SK-N-SH treated with all-trans-retinoic acid at 6 μM for 48 hours (cell line): Measurements from ENCODE around the gene MRGPRX1.

Experiments used
- ATAC-seq: fragments of 200-7000 bp; cut with Tn5 transposase; 3 replicates; pipeline ENCODE4 v1.9.1; 2020; ENCODE audit warnings: mild to moderate bottlenecking, moderate library complexity
- ARNTL ChIP-seq: fragments of 450-650 bp; formaldehyde crosslinking; IDR thresholded peaks from 2 replicates; pipeline ENCODE4 v1.5.0; 2020; ENCODE audit warnings: low read depth, mild to moderate bottlenecking, moderate library complexity, borderline replicate concordance
- BACH2 ChIP-seq: fragments of 250-450 bp; sonication (Bioruptor Pico); IDR thresholded peaks from 2 replicates; pipeline ENCODE4 v1.9.0; 2021; ENCODE audit warnings: mild to moderate bottlenecking, borderline replicate concordance
- CREB5 ChIP-seq: fragments of 250-450 bp; sonication (Bioruptor Pico); IDR thresholded peaks from 2 replicates; pipeline ENCODE4 v1.5.1; 2020; ENCODE audit warnings: low read depth, mild to moderate bottlenecking, moderate library complexity
- CSDC2 ChIP-seq: fragments of 250-450 bp; sonication (Bioruptor Pico); IDR thresholded peaks from 2 replicates; pipeline ENCODE4 v1.5.0; 2020; ENCODE audit warnings: mild to moderate bottlenecking, moderate library complexity
- ESRRG ChIP-seq: fragments of 250-450 bp; sonication (Bioruptor Pico); IDR thresholded peaks from 2 replicates; pipeline ENCODE4 v1.6.1; 2021; ENCODE audit warnings: mild to moderate bottlenecking
- GLIS3 ChIP-seq: fragments of 250-450 bp; sonication (Bioruptor Pico); IDR thresholded peaks from 2 replicates; pipeline ENCODE4 v1.5.0; 2020; ENCODE audit warnings: mild to moderate bottlenecking, moderate library complexity
- ISL1 ChIP-seq: fragments of 250-450 bp; sonication (Bioruptor Pico); IDR thresholded peaks from 2 replicates; pipeline ENCODE4 v2.1.2; 2022; ENCODE audit warnings: mild to moderate bottlenecking, moderate library complexity
- PPARA ChIP-seq: fragments of 250-450 bp; sonication (Bioruptor Pico); IDR thresholded peaks from 2 replicates; pipeline ENCODE4 v1.5.0; 2020; ENCODE audit warnings: mild to moderate bottlenecking, borderline replicate concordance
- SNAI2 ChIP-seq: fragments of 250-450 bp; sonication (Bioruptor Pico); IDR thresholded peaks from 2 replicates; pipeline ENCODE4 v1.5.0; 2020; ENCODE audit warnings: mild to moderate bottlenecking, moderate library complexity
- TCF4 ChIP-seq: fragments of 250-450 bp; sonication (Bioruptor Pico); IDR thresholded peaks from 2 replicates; pipeline ENCODE4 v1.8.0; 2021; ENCODE audit warnings: mild to moderate bottlenecking, moderate library complexity, borderline replicate concordance
- TOX ChIP-seq: fragments of 250-450 bp; sonication (Bioruptor Pico); IDR thresholded peaks from 2 replicates; pipeline ENCODE4 v1.8.0; 2021; ENCODE audit warnings: mild to moderate bottlenecking, moderate library complexity, borderline replicate concordance
- TSHZ2 ChIP-seq: fragments of 250-450 bp; sonication (Bioruptor Pico); IDR thresholded peaks from 2 replicates; pipeline ENCODE4 v1.5.0; 2020; ENCODE audit warnings: mild to moderate bottlenecking, moderate library complexity
- ZC3H10 ChIP-seq: fragments of 250-450 bp; sonication (Bioruptor Pico); IDR thresholded peaks from 2 replicates; pipeline ENCODE4 v1.5.1; 2021; ENCODE audit warnings: mild to moderate bottlenecking, moderate library complexity
- ZFP3 ChIP-seq: fragments of 250-450 bp; sonication (Bioruptor Pico); IDR thresholded peaks from 2 replicates; pipeline ENCODE4 v1.5.0; 2020; ENCODE audit warnings: mild to moderate bottlenecking, moderate library complexity
- ZFP30 ChIP-seq: fragments of 450-650 bp; formaldehyde crosslinking; IDR thresholded peaks from 2 replicates; pipeline ENCODE4 v1.5.0; 2022; ENCODE audit warnings: mild to moderate bottlenecking, moderate library complexity
- ZNF565 ChIP-seq: fragments of 450-650 bp; formaldehyde crosslinking; conservative IDR thresholded peaks from 2 replicates; pipeline ENCODE4 v1.5.0; 2020; ENCODE audit warnings: low read depth, mild to moderate bottlenecking, moderate library complexity
- ZNF70 ChIP-seq: fragments of 450-650 bp; formaldehyde crosslinking; IDR thresholded peaks from 2 replicates; pipeline ENCODE4 v1.5.0; 2020; ENCODE audit warnings: mild to moderate bottlenecking, moderate library complexity
- ZNF8 ChIP-seq: fragments of 450-650 bp; formaldehyde crosslinking; IDR thresholded peaks from 2 replicates; pipeline ENCODE4 v1.5.0; 2020; ENCODE audit warnings: mild to moderate bottlenecking, moderate library complexity
- TF ChIP-seq, protein P1 (sequence below): fragments of 250-450 bp; sonication (Bioruptor Pico); IDR thresholded peaks from 2 replicates; pipeline ENCODE4 v1.8.0; 2020; ENCODE audit warnings: mild to moderate bottlenecking, moderate library complexity, borderline replicate concordance
- TF ChIP-seq, protein P2 (sequence below): fragments of 250-450 bp; sonication (Bioruptor Pico); IDR thresholded peaks from 2 replicates; pipeline ENCODE4 v1.8.0; 2021; ENCODE audit warnings: low read depth, mild to moderate bottlenecking, moderate library complexity, borderline replicate concordance
- TF ChIP-seq, protein P3 (sequence below): fragments of 250-450 bp; sonication (Bioruptor Pico); IDR thresholded peaks from 2 replicates; pipeline ENCODE4 v1.5.1; 2021; ENCODE audit warnings: mild to moderate bottlenecking, moderate library complexity

MRGPRX1 gene

DNA sequence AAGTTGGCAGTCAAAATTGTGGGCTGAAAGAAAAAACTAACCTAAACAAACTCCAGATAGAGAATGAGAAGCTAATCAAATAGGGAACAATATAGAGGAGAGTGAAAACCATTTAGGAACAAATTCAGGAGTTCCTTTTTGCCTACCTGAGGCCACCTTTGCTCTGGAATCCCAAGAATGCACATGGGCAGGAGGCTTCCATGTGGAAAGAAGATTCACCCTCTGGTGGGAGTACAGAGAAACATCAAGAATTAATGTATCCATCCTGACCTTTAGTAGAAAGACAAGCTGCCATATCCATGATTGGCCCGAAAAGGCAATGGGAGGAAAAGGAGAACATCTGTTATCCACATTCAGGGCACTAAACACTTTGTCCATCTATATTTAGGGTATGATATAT, 35.0 kb upstream of the MRGPRX1 start:
- ATAC-seq: no peak
- TF ChIP-seq ISL1 (CRISPR knock-in tag) (no peak), ZFP3 (no peak), ESRRG (CRISPR knock-in tag) (no peak), ZNF70 (CRISPR knock-in tag) (no peak), TOX (CRISPR knock-in tag) (no peak), SNAI2 (CRISPR knock-in tag) (no peak), TCF4 (CRISPR knock-in tag) (no peak), ARNTL (CRISPR knock-in tag) (no peak), GLIS3 (CRISPR knock-in tag) (no peak), CSDC2 (no peak), PPARA (no peak), TSHZ2 (CRISPR knock-in tag) (no peak), ZNF8 (CRISPR knock-in tag) (no peak), ZFP30 (CRISPR knock-in tag) (no peak)
- TF ChIP-seq, protein P1, sequence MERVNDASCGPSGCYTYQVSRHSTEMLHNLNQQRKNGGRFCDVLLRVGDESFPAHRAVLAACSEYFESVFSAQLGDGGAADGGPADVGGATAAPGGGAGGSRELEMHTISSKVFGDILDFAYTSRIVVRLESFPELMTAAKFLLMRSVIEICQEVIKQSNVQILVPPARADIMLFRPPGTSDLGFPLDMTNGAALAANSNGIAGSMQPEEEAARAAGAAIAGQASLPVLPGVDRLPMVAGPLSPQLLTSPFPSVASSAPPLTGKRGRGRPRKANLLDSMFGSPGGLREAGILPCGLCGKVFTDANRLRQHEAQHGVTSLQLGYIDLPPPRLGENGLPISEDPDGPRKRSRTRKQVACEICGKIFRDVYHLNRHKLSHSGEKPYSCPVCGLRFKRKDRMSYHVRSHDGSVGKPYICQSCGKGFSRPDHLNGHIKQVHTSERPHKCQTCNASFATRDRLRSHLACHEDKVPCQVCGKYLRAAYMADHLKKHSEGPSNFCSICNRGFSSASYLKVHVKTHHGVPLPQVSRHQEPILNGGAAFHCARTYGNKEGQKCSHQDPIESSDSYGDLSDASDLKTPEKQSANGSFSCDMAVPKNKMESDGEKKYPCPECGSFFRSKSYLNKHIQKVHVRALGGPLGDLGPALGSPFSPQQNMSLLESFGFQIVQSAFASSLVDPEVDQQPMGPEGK (CRISPR knock-in tag): no peak
- TF ChIP-seq, protein P2, sequence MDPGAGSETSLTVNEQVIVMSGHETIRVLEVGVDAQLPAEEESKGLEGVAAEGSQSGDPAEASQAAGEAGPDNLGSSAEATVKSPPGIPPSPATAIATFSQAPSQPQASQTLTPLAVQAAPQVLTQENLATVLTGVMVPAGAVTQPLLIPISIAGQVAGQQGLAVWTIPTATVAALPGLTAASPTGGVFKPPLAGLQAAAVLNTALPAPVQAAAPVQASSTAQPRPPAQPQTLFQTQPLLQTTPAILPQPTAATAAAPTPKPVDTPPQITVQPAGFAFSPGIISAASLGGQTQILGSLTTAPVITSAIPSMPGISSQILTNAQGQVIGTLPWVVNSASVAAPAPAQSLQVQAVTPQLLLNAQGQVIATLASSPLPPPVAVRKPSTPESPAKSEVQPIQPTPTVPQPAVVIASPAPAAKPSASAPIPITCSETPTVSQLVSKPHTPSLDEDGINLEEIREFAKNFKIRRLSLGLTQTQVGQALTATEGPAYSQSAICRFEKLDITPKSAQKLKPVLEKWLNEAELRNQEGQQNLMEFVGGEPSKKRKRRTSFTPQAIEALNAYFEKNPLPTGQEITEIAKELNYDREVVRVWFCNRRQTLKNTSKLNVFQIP: no peak

DNA sequence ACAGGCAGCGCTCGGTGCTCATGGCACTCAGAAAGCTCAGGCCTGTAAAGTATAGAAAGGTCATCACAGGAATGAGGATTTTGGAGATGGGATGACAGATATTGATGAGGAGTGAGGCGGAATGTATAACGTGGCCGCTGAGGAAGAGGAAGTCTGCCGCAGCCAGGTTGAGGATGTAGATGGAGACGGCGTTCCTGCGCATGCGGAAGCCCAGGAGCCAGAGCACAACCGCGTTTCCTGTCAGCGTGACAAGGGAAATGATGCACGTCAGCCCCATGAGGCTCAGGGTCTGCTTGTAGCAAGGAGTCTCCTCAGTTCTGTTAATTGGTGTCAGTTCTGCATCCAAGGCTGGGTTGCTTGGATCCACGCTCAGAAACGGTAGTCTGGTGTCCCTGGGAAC, 33.1 kb upstream of the MRGPRX1 start:
- no peak for ATAC-seq
- TF ChIP-seq TOX (CRISPR knock-in tag): no peak
- TF ChIP-seq GLIS3 (CRISPR knock-in tag): no peak
- TF ChIP-seq, protein P2: no peak
- no peak for TF ChIP-seq BACH2 (CRISPR knock-in tag)
- no peak for TF ChIP-seq CREB5 (CRISPR knock-in tag)
- TF ChIP-seq ZC3H10 (CRISPR knock-in tag): no peak
- TF ChIP-seq ZNF70 (CRISPR knock-in tag): no peak
- TF ChIP-seq, protein P1 (CRISPR knock-in tag): no peak
- no peak for TF ChIP-seq TSHZ2 (CRISPR knock-in tag)
- no peak for TF ChIP-seq PPARA
- TF ChIP-seq ESRRG (CRISPR knock-in tag): no peak
- no peak for TF ChIP-seq ISL1 (CRISPR knock-in tag)
- TF ChIP-seq SNAI2 (CRISPR knock-in tag): no peak
- TF ChIP-seq, protein P3, sequence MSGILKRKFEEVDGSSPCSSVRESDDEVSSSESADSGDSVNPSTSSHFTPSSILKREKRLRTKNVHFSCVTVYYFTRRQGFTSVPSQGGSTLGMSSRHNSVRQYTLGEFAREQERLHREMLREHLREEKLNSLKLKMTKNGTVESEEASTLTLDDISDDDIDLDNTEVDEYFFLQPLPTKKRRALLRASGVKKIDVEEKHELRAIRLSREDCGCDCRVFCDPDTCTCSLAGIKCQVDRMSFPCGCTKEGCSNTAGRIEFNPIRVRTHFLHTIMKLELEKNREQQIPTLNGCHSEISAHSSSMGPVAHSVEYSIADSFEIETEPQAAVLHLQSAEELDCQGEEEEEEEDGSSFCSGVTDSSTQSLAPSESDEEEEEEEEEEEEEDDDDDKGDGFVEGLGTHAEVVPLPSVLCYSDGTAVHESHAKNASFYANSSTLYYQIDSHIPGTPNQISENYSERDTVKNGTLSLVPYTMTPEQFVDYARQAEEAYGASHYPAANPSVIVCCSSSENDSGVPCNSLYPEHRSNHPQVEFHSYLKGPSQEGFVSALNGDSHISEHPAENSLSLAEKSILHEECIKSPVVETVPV (CRISPR knock-in tag): no peak
- no peak for TF ChIP-seq ZFP30 (CRISPR knock-in tag)
- no peak for TF ChIP-seq ZNF565
